ENCODE measurements around the gene RICTOR. TPM values are rescaled to one million over a fixed set of nuclear protein-coding genes. Genes with fewer than 3 reads are reported as not detected.
A peak's percentile ranks its signal among the peaks of the same experiment; 100 is the strongest.

The RICTOR gene
- total and polyA plus RNA-seq, 2 of the 4 experiments (the other 2 are of a cell fraction) = 4.1 to 35.7 TPM

DNA sequence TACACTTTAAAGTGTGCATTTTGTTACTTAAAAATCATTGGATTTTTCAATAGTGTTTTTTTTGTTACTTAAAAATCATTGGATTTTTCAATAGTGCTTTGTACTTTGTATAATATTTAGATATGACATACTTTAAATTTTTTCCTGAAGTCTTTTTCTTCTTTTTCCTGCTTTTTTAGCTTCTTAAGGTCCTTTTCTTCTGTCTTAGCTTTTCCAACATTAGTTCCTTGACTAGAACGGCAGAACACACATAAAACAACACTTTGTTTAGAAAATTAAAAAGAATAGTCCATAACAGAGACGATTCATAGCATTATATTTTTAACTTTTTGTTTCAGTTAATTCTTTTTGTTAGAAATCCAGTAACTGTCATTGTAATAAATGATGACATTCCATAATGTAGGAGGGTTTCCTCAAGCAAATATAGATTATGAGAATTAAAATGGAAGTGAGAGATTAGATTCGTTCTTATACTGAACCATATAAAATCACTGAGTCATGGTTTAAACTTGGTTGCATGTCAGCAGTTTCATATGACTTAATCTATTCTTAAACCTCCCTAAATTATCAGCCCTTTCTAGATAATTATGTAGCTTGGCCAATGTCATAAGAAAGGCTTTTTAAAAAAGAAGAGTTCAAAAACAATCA is 45.3 kb upstream of the RICTOR start:
- H3K4ac ChIP-seq (ENCODE audit: low read depth, low read length) = no peak overlapping the region
- no peaks in the 10 kb centered on the region for H3K27me3 ChIP-seq (ENCODE audit: control insufficient read depth, insufficient read depth, low read length)
- dilution Hi-C loops (cut with HindIII; ENCODE audit: low sequenced_read_pairs, unreplicated experiment) = no loop called here
- H3K9me1 ChIP-seq (ENCODE audit: insufficient read depth, low read length) = no peaks in the 10 kb centered on the region
- H4K20me1 ChIP-seq (ENCODE audit: insufficient read depth, low read length) = no peaks in the 10 kb centered on the region
- CTCF ChIA-PET = no interaction called here
- no peak overlapping the region for H3K27ac ChIP-seq (ENCODE audit: insufficient read depth, low read length)
- TF ChIP-seq RAD21 (IDR thresholded peaks at IDR 0.05; ENCODE audit: low read length) = no peak
- TF ChIP-seq NFE2L2 (IDR thresholded peaks at IDR 0.05; ENCODE audit: low read depth, low read length) = peak; percentile 82
- TF ChIP-seq MAFK (IDR thresholded peaks at IDR 0.05; ENCODE audit: low read depth, low read length) = peak; percentile 50; the same call in 1 of the 2 replicates
- no peak overlapping the region for H4K8ac ChIP-seq (ENCODE audit: low read depth in 2 of 2, low read length in 2 of 2)
- no peaks in the 10 kb centered on the region for H3K36me3 ChIP-seq (ENCODE audit: control insufficient read depth, insufficient read depth, low read length)
- no peak overlapping the region for H3K4me2 ChIP-seq (ENCODE audit: low read depth, low read length)
- POLR2A ChIA-PET (ENCODE audit: unreplicated experiment) = no interaction called here
- peaks cover 3% of the 10 kb centered on the region; the same call in 1 of the 2 replicates for H3K4me1 ChIP-seq (ENCODE audit: control insufficient read depth, insufficient read depth, low read length)
- no peak overlapping the region for H2BK20ac ChIP-seq (ENCODE audit: low read depth, low read length)
- DNase-seq = no peak
- no peak overlapping the region for H3K4me3 ChIP-seq (ENCODE audit: insufficient read depth, low read depth, low read length)
- no peak overlapping the region for H2BK5ac ChIP-seq (ENCODE audit: low read depth, low read length, poor library complexity, severe bottlenecking)
- no peak overlapping the region for H3K9ac ChIP-seq (ENCODE audit: low read depth, low read length)
- H3K9me3 ChIP-seq (ENCODE audit: control insufficient read depth, insufficient read depth, low read length) = no peaks in the 10 kb centered on the region
- in situ Hi-C loops (cut with MboI; ENCODE audit: low sequenced_read_pairs) = no loop called here
- BruUV-seq (replicated peaks) = no TSS peak
- WGBS, 2 experiments (ENCODE audit: extremely low coverage in 2 of 2, insufficient read length in 1 of 2) = no CpG with 5 or more reads among the region's 3 CpGs
- H3K23ac ChIP-seq (ENCODE audit: low read depth, low read length) = no peak overlapping the region
- intact Hi-C loops (cut with micrococcal nuclease) = no loop called here
- H3K14ac ChIP-seq (replicated peaks; ENCODE audit: low read depth, low read length) = no peak overlapping the region
- no peak overlapping the region for H4K91ac ChIP-seq (ENCODE audit: insufficient read depth, low read depth, low read length)
- no peak for ATAC-seq (ENCODE audit: low read depth)
- H2AFZ ChIP-seq (replicated peaks; ENCODE audit: low read length, poor library complexity) = no peak overlapping the region
- no peak overlapping the region for H4K5ac ChIP-seq (ENCODE audit: low read depth, low read length)
- H2AK5ac ChIP-seq (ENCODE audit: low read depth, low read length) = no peak overlapping the region
- no peak overlapping the region for H3K56ac ChIP-seq (ENCODE audit: extremely low read depth, insufficient read depth, low read length)
- H2BK15ac ChIP-seq (ENCODE audit: low read depth, low read length) = no peak overlapping the region
- no peak overlapping the region for H2AK9ac ChIP-seq (replicated peaks; ENCODE audit: low read depth, low read length, poor library complexity)
- no peak overlapping the region for H2BK120ac ChIP-seq (ENCODE audit: low read depth, low read length)
- H3K79me1 ChIP-seq (ENCODE audit: low read depth in 1 of 2, low read length in 2 of 2) = no peaks in the 10 kb centered on the region
- peak overlapping the region; percentile 44; the same call in 1 of the 2 replicates for H3K18ac ChIP-seq (ENCODE audit: low read depth, low read length)
